ENCODE results near the gene ZNF438.

Gene ZNF438

GRCh38 chr10:30873411-30873810 is 158.3 kb downstream of the ZNF438 start:
- DNase-seq: no peak

GRCh38 chr10:30870896-30871295 is 160.8 kb downstream of the ZNF438 start:
- DNase-seq: no peak

GRCh38 chr10:30869566-30869965 is 162.1 kb downstream of the ZNF438 start:
- DNase-seq: no peak

GRCh38 chr10:30868611-30869010 is 163.1 kb downstream of the ZNF438 start:
- DNase-seq: no peak

GRCh38 chr10:30866896-30867295 is 164.8 kb downstream of the ZNF438 start:
- DNase-seq: no peak

- DNase-seq: no peak
These were observed 166.3 kb downstream of the ZNF438 start for GRCh38 chr10:30865141-30865926.

- no peak for DNase-seq
These were observed 168.0 kb downstream of the ZNF438 start for GRCh38 chr10:30863516-30864210.

GRCh38 chr10:30862486-30862885 is 169.2 kb downstream of the ZNF438 start:
- no peak for DNase-seq

GRCh38 chr10:30861976-30862375 is 169.7 kb downstream of the ZNF438 start:
- DNase-seq: no peak

GRCh38 chr10:30861221-30861620 is 170.4 kb downstream of the ZNF438 start:
- DNase-seq: no peak

- no peak for DNase-seq
These were observed 173.2 kb downstream of the ZNF438 start for GRCh38 chr10:30858499-30858898.

GRCh38 chr10:30857803-30858202 is 173.9 kb downstream of the ZNF438 start:
- DNase-seq: no peak

GRCh38 chr10:30855131-30855530 is 176.5 kb downstream of the ZNF438 start:
- DNase-seq: no peak

- DNase-seq: no peak
These were observed 177.0 kb downstream of the ZNF438 start for GRCh38 chr10:30854656-30855055.

GRCh38 chr10:30853066-30853465 is 178.6 kb downstream of the ZNF438 start:
- DNase-seq: no peak

GRCh38 chr10:30850776-30851175 is 180.9 kb downstream of the ZNF438 start:
- DNase-seq: no peak

- DNase-seq: no peak
These were observed 182.2 kb downstream of the ZNF438 start for GRCh38 chr10:30849231-30850035.

- DNase-seq: no peak
These were observed 183.2 kb downstream of the ZNF438 start for GRCh38 chr10:30848396-30849032.

- no peak for DNase-seq
These were observed 184.0 kb downstream of the ZNF438 start for GRCh38 chr10:30847642-30848041.

- DNase-seq: no peak
These were observed 184.5 kb downstream of the ZNF438 start for GRCh38 chr10:30847199-30847598.

GRCh38 chr10:30846710-30847109 is 185.0 kb downstream of the ZNF438 start:
- DNase-seq: no peak

- DNase-seq: no peak
These were observed 188.8 kb downstream of the ZNF438 start for GRCh38 chr10:30842894-30843293.

GRCh38 chr10:30842185-30842584 is 189.5 kb downstream of the ZNF438 start:
- no peak for DNase-seq

All from stimulated activated naive CD4-positive, alpha-beta T cell treated with Interleukin-2 at 50 U/mL for 16 hours (primary cell).